IPS-NIHi11 (cell line): Measurements from ENCODE around the gene EIF4B.

ENCODE experiments used
- DNase-seq: peaks from one replicate; pipeline ENCODE4 v3.0.0; 2012; ENCODE audit warnings: mixed read lengths, low spot score

EIF4B gene

GRCh38 chr12:53057816-53058500 is 51.7 kb downstream of the EIF4B start:
- DNase-seq = no peak

DNA sequence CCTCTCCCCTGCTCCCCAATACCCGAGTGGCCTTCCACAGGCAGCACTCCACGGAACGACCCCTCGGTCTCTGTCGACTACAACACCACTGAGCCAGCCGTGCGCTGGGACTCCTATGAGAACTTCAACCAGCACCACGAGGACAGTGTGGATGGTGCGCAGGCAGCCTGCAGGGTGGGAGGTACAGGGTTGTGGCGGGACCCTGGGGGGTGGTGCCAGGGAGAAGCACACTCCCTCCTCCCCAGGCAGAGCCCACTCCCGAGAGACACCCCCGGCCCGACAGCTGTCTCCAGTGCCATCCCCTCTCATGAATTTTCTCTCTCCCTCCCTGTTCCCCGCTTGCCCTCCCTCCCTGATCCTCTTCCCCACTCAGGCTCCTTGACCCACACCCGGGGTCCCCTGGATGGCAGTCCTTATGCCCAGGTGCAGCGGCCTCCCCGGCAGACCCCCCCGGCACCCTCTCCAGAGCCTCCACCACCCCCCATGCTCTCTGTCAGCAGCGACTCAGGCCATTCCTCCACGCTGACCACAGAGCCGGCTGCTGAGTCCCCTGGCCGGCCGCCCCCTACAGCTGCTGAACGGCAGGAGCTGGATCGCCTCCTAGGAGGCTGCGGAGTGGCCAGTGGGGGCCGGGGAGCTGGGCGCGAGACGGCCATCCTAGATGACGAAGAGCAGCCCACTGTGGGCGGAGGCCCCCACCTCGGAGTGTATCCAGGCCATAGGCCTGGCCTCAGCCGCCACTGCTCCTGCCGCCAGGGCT is 52.6 kb downstream of the EIF4B start:
- no peak for DNase-seq

DNA sequence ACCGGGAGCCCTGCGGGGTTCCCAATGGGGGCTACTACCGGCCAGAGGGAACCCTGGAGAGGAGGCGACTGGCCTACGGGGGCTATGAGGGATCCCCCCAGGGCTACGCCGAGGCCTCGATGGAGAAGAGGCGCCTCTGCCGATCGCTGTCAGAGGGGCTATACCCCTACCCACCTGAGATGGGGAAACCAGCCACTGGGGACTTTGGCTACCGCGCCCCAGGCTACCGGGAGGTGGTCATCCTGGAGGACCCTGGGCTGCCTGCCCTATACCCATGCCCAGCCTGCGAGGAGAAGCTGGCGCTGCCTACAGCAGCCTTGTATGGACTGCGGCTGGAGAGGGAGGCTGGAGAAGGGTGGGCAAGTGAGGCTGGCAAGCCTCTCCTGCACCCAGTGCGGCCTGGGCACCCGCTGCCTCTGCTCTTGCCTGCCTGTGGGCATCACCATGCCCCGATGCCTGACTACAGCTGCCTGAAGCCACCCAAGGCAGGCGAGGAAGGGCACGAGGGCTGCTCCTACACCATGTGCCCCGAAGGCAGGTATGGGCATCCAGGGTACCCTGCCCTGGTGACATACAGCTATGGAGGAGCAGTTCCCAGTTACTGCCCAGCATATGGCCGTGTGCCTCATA is 53.3 kb downstream of the EIF4B start:
- DNase-seq = no peak

- DNase-seq = no peak
These were observed 53.9 kb downstream of the EIF4B start for GRCh38 chr12:53060064-53060720.

DNA sequence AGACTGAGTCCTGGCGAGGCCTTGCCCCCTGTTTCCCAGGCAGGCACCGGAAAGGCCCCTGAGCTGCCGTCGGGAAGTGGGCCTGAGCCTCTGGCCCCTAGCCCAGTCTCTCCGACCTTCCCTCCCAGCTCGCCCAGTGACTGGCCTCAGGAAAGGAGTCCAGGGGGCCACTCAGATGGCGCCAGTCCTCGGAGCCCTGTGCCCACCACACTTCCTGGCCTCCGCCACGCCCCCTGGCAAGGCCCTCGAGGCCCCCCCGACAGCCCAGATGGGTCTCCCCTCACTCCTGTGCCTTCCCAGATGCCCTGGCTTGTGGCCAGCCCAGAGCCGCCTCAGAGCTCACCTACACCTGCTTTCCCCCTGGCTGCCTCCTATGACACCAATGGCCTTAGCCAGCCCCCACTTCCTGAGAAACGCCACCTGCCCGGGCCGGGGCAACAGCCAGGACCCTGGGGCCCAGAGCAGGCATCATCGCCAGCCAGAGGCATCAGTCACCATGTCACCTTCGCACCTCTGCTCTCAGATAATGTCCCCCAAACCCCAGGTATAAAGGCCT is 54.5 kb downstream of the EIF4B start:
- no peak for DNase-seq

GRCh38 chr12:53061404-53062010 is 55.3 kb downstream of the EIF4B start:
- peak; percentile 68 for DNase-seq

GRCh38 chr12:53062011-53062961 is 56.0 kb downstream of the EIF4B start:
- no peak for DNase-seq

DNA sequence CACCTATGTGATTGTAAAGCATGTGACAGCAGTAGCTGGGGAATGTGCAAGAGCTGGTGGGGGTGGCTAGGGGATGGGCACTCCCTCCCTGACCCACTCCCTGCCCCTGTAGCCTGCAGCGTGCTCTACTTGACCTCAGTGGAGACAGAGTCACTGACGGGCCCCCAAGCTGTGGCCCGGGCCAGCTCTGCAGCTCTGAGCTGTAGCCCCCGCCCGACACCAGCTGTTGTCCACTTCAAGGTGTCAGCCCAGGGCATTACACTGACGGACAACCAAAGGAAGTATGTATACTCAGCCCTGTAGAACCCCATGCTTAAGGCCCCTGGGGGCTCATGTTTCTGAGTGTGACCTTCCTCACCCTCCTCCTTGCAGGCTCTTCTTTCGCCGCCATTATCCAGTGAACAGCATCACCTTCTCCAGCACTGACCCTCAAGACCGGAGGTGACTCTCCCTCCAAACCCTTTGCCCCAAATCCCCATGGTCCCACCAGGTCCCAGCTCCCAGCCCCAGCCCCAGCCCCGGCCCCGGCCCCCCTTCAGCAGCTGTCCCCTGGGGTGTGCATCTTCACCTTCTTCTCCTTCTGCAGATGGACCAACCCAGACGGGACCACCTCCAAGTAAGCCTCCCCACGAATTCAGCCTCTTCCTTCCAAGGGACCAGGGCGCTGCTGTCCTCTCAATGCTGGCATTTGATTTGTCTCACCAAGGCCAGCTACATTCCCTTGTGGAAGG is 56.9 kb downstream of the EIF4B start:
- DNase-seq = no peak

GRCh38 chr12:53063708-53064612 is 57.7 kb downstream of the EIF4B start:
- DNase-seq = no peak

DNA sequence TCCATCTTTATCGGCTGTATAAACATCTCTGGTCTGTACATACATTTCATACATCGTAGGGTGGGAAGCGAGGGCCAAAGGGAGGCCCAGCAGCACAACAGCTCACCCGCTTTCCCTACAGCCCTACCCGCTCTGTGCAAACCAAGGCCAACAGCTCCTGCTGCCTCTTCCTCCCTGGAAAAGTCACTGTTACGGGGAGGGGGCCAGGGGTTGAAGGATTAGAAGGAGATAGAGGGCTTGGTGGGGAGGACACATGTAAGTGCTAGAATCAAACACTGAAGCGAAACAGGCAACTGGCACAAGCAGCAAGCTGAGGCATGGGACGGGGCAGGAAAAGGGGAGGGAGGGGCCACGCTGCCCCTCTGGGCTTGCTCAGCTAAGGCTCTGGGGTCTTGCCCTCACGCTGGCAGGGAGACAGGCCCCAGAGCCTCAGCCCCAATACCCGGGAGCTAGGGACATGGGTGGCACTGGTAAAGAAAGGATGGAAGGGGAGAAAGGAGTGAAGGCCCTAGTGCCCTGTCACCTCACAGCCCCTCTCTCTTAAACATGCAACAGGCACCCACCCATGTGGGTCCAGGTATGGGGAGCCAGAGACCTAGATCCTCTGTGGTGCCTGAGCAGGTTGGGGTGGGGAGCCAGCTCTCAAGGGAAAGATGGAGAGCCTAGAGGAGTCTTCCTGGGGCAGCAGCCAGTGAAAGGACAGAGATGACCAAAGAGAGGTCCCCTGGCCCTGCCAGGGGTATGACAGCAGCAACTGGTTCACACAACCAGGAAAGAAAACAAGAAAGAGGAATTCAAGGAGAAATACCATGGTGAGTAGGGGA is 58.6 kb downstream of the EIF4B start:
- DNase-seq = no peak

- no peak for DNase-seq
These were observed 59.2 kb downstream of the EIF4B start for GRCh38 chr12:53065470-53065869.

- DNase-seq = peak; percentile 92
These were observed 60.0 kb downstream of the EIF4B start for GRCh38 chr12:53065975-53066931.

GRCh38 chr12:53067074-53067992 is 61.1 kb downstream of the EIF4B start:
- DNase-seq = no peak

DNA sequence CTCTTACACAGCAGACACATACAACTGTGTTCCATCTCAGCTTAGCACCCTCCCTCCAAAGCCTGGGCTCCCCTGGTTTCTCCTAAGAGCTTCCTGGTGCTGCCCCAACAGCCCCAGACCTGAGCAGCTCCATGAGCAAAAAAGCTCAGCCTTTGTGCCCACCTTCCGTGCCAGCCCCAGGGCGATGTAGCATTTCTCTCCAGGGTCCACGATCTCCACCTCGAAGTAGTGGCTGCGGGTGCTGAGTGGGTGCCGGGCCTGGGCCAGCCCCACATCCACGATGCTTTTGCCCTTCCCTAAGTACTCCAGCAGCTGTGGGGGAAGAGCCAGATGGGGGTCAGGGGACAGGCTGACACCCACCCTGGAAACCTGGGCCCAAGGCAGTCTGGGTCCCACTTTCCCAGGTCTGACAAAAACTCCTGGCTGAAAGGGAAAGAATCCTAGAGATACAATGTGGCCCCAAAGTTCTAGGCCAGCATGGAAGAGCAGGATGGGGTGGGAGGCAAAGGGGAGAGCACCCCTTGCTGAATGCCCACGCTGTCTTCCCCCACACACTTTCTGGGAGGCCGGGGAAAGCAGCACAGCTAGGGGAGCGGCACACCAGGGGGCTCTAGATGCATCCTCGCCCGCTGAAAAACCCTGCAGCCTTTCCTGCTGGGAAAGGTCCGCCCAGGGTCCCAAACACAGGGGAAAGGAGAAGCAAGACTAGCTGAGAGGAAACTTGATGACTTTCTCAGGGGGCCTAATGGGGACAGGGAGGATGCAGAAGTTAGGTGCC is 61.9 kb downstream of the EIF4B start:
- no peak for DNase-seq
